ENCODE data around the gene NTM.

- TF ChIP-seq, protein P1, sequence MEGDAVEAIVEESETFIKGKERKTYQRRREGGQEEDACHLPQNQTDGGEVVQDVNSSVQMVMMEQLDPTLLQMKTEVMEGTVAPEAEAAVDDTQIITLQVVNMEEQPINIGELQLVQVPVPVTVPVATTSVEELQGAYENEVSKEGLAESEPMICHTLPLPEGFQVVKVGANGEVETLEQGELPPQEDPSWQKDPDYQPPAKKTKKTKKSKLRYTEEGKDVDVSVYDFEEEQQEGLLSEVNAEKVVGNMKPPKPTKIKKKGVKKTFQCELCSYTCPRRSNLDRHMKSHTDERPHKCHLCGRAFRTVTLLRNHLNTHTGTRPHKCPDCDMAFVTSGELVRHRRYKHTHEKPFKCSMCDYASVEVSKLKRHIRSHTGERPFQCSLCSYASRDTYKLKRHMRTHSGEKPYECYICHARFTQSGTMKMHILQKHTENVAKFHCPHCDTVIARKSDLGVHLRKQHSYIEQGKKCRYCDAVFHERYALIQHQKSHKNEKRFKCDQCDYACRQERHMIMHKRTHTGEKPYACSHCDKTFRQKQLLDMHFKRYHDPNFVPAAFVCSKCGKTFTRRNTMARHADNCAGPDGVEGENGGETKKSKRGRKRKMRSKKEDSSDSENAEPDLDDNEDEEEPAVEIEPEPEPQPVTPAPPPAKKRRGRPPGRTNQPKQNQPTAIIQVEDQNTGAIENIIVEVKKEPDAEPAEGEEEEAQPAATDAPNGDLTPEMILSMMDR (IDR thresholded peaks at IDR 0.05): no peak
- TF ChIP-seq POLR2A (IDR thresholded peaks at IDR 0.05): no peak
Observed at GRCh38 chr11:131495423-131495822, 125.0 kb downstream of the NTM start.
